Endothelial cell of umbilical vein (primary cell): Measurements from ENCODE around the gene FOXP4. TPM values are rescaled to one million over a fixed set of nuclear protein-coding genes. Genes with fewer than 3 reads are reported as not detected.

Source experiments
- BruUV-seq: library from RNA; stranded (reverse); fragments of 400-500 nt; replicated peaks from 2 replicates; lab custom pipeline; 2021; lab: Mats Ljungman, UMichigan
- CTCF ChIA-PET: fragments of 300-600, 350-600 bp; sonication (Branson Sonifier 250); formaldehyde crosslinking; loops from one replicate; lab custom pipeline; 2021; ENCODE audit warnings: antibody characterized with exemption, inconsistent platforms; lab: Charles Lee
- POLR2A ChIA-PET: fragments of 300-600, 350-600 bp; sonication (Branson Sonifier 250); formaldehyde crosslinking; loops from one replicate; lab custom pipeline; 2021; ENCODE audit warnings: antibody characterized with exemption, inconsistent platforms; lab: Charles Lee
- DNase-seq: peaks from one replicate; pipeline ENCODE4 v3.0.0-alpha.2; 2011; ENCODE audit warnings: low read depth, low spot score
- FAIRE-seq: peaks from 2 replicates; lab custom pipeline; 2011; peaks lifted over from hg19 to GRCh38; lab: Jason Lieb, UNC
- H2AFZ ChIP-seq: 2 replicates; pipeline ENCODE4 v1.6.0; 2012; ENCODE audit warnings: low read depth, low read length, control low read depth, inconsistent platforms
- H3K27ac ChIP-seq: 2 replicates; pipeline ENCODE4 v1.5.1; 2011; ENCODE audit warnings: low read depth, mild to moderate bottlenecking, control low read depth, low read length, moderate library complexity; ENCODE audit not compliant: insufficient read depth
- H3K27me3 ChIP-seq, 2 experiments: 2 replicates each; pipeline versions ENCODE4 v1.6.0 to v1.6.1; 2011; ENCODE audit warnings: low read length in 2 of 2, mixed read lengths in 1 of 2; ENCODE audit not compliant: control insufficient read depth in 2 of 2, insufficient read depth in 2 of 2
- H3K36me3 ChIP-seq, 2 experiments: 2 replicates in 1 of 2; 3 replicates in 1 of 2; pipeline ENCODE4 v1.5.1; 2011; ENCODE audit warnings: low read length in 2 of 2, mild to moderate bottlenecking in 1 of 2, moderate library complexity in 1 of 2; ENCODE audit not compliant: control insufficient read depth in 2 of 2, insufficient read depth in 2 of 2; ENCODE audit errors: extremely low read depth in 1 of 2
- H3K4me1 ChIP-seq: 3 replicates; pipeline ENCODE4 v1.5.1; 2011; ENCODE audit warnings: mild to moderate bottlenecking, low read length; ENCODE audit not compliant: control insufficient read depth, insufficient read depth; ENCODE audit errors: extremely low read depth
- H3K4me2 ChIP-seq: 2 replicates; pipeline ENCODE4 v1.6.1; 2011; ENCODE audit warnings: low read length, control low read depth, mixed read lengths; ENCODE audit not compliant: insufficient read depth
- H3K4me3 ChIP-seq, 3 experiments: fragments of 200-600 bp in 1 of 3; sonication (generic), shearing (Covaris generic) in 1 of 3; replicated peaks in 1 of 3; 2 replicates each; pipeline ENCODE4 v1.5.1; 2011 to 2016; ENCODE audit warnings: control low read depth in 3 of 3, low read length in 3 of 3, mild to moderate bottlenecking in 2 of 3, inconsistent platforms in 1 of 3, low read depth in 1 of 3, moderate library complexity in 1 of 3; ENCODE audit not compliant: insufficient read depth in 1 of 3
- H3K79me2 ChIP-seq: 2 replicates; pipeline ENCODE4 v1.6.0; 2012; ENCODE audit warnings: low read length, inconsistent platforms; ENCODE audit not compliant: control insufficient read depth, insufficient read depth
- H3K9ac ChIP-seq: replicated peaks from 2 replicates; pipeline ENCODE3; 2011; ENCODE audit warnings: low read length, control low read depth; ENCODE audit not compliant: insufficient read depth; ENCODE audit errors: extremely low read depth
- H3K9me1 ChIP-seq: replicated peaks from 3 replicates; pipeline ENCODE4 v1.6.0; 2011; ENCODE audit warnings: mild to moderate bottlenecking, low read length; ENCODE audit not compliant: control insufficient read depth, insufficient read depth; ENCODE audit errors: extremely low read depth
- H3K9me3 ChIP-seq: replicated peaks from 2 replicates; pipeline ENCODE4 v1.5.1; 2012; ENCODE audit warnings: low read length, inconsistent platforms; ENCODE audit not compliant: control insufficient read depth, insufficient read depth
- H4K20me1 ChIP-seq: replicated peaks from 2 replicates; pipeline ENCODE3; 2011; ENCODE audit warnings: mild to moderate bottlenecking, low read length; ENCODE audit not compliant: control insufficient read depth, insufficient read depth; ENCODE audit errors: extremely low read depth
- CTCF ChIP-seq, 2 donors: IDR thresholded peaks; 1 replicate in 1 of 2; 2 replicates in 1 of 2; pipeline ENCODE4 v1.5.1; 2011; ENCODE audit warnings: low read length in 2 of 2, mild to moderate bottlenecking in 2 of 2, moderate library complexity in 2 of 2, control low read depth in 1 of 2, inconsistent platforms in 1 of 2, low read depth in 1 of 2; ENCODE audit not compliant: insufficient read depth in 1 of 2; ENCODE audit errors: extremely low read depth in 1 of 2
- EZH2 ChIP-seq: IDR thresholded peaks from 2 replicates; pipeline ENCODE4 v1.6.1; 2012; ENCODE audit warnings: borderline replicate concordance, low read depth, mild to moderate bottlenecking, moderate library complexity, low read length, inconsistent platforms; ENCODE audit not compliant: severe bottlenecking
- FOS ChIP-seq: IDR thresholded peaks from 2 replicates; pipeline ENCODE4 v1.6.1; 2011; ENCODE audit warnings: mild to moderate bottlenecking, low read length, moderate library complexity, borderline replicate concordance; ENCODE audit not compliant: insufficient read depth
- GATA2 ChIP-seq: IDR thresholded peaks from 2 replicates; pipeline ENCODE4 v1.7.0; 2011; ENCODE audit warnings: low read depth, mild to moderate bottlenecking, moderate library complexity, mixed read lengths, low read length; ENCODE audit not compliant: insufficient read length, insufficient read depth
- JUN ChIP-seq: IDR thresholded peaks from 2 replicates; pipeline ENCODE4 v1.6.1; 2011; ENCODE audit warnings: borderline replicate concordance, low read depth; ENCODE audit not compliant: insufficient read length, insufficient read depth
- MAX ChIP-seq: IDR thresholded peaks from 2 replicates; pipeline ENCODE4 v1.6.1; 2011; ENCODE audit not compliant: insufficient read depth, insufficient read length
- MYC ChIP-seq: IDR thresholded peaks from one replicate; pipeline ENCODE4 v1.6.1; 2011; ENCODE audit warnings: mild to moderate bottlenecking, low read depth, low read length
- POLR2A ChIP-seq: IDR thresholded peaks from 2 replicates; pipeline ENCODE4 v1.6.1; 2012; ENCODE audit warnings: low read depth, mild to moderate bottlenecking, control low read depth, low read length
- POLR2AphosphoS5 ChIP-seq: IDR thresholded peaks from 2 replicates; pipeline ENCODE4 v1.6.1; 2012; ENCODE audit warnings: low read depth, mild to moderate bottlenecking, control low read depth, low read length, moderate library complexity; ENCODE audit not compliant: insufficient read depth
- dilution Hi-C: fragments of 300-500 bp; cut with MboI; formaldehyde crosslinking; loops from one replicate; pipeline ENCODE4 v1.15.0; 2019; ENCODE audit warnings: low sequenced_read_pairs; ENCODE audit not compliant: extremely low pct_ligation_motif_present
- intact Hi-C: fragments of 100-400 bp; cut with micrococcal nuclease; formaldehyde crosslinking; loops from one replicate; pipeline ENCODE4 v1.10.0; 2022
- polyA plus RNA-seq, 4 experiments: library from polyadenylated mRNA; depleted of rRNA in 3 of 4; stranded (reverse) in 3 of 4; unstranded in 1 of 4; fragments of >200 nt; gene quantifications; 2 replicates each; pipeline versions ENCODE4 v1.2.1 to v1.2.3, GENCODE V29; 2011 to 2012; ENCODE audit warnings: missing spikeins in 1 of 4
- total RNA-seq: library from RNA; stranded (reverse); gene quantifications from 2 replicates; pipeline ENCODE4 v1.2.3, GENCODE V29; 2021

The FOXP4 gene
- total and polyA plus RNA-seq, 2 donors (not counting 3 experiments of a cell fraction or from before 2014, with no cell fraction given), result 5.6 to 23.9 TPM

- H3K4me1 ChIP-seq, result peaks cover 29% of the 10 kb centered on the region
- dilution Hi-C loops, result no loop called here
- no peak overlapping the region for H3K9ac ChIP-seq
- no peaks in the 10 kb centered on the region for H3K9me1 ChIP-seq
- no peaks in the 10 kb centered on the region for H4K20me1 ChIP-seq
- no peak overlapping the region for H3K4me3 ChIP-seq
- no peak overlapping the region for H3K4me2 ChIP-seq
- DNase-seq, result no peak
- TF ChIP-seq MYC, result no peak
- TF ChIP-seq GATA2, result no peak
- TF ChIP-seq EZH2, result no peak
- BruUV-seq, result no TSS peak
- no peaks in the 10 kb centered on the region for H3K36me3 ChIP-seq
- POLR2A ChIA-PET, result no interaction called here
- no peak for FAIRE-seq
- CTCF ChIA-PET, result interaction anchor here (1.4 kb wide), 1 partner anchor 28 kb away, joined by 4 read pairs; no protein-coding TSS in a partner anchor
- no peak overlapping the region for H3K27ac ChIP-seq
- no peaks in the 10 kb centered on the region for H3K79me2 ChIP-seq
- H2AFZ ChIP-seq, result no peak overlapping the region
- H3K27me3 ChIP-seq, result peaks cover 0 to 2% of the 10 kb centered on the region in 2 experiments
- H3K9me3 ChIP-seq, result no peaks in the 10 kb centered on the region
- intact Hi-C loops, result no loop called here
Measured at GRCh38 chr6:41630069-41630468, 83.9 kb downstream of the FOXP4 start.

GRCh38 chr6:41630946-41631345, 84.8 kb downstream of the FOXP4 start:
- Histone ChIP-seq H3K9me1 (no peaks in the 10 kb centered on the region), H3K36me3 (no peaks in the 10 kb centered on the region), H3K27ac (no peak overlapping the region), H3K9me3 (no peaks in the 10 kb centered on the region), H2AFZ (no peak overlapping the region), H3K4me2 (no peak overlapping the region), H3K79me2 (no peaks in the 10 kb centered on the region), H3K4me3 (no peak overlapping the region), H3K27me3 (peaks cover 0 to 2% of the 10 kb centered on the region in 2 experiments), H3K4me1 (peaks cover 25% of the 10 kb centered on the region), H3K9ac (no peak overlapping the region), H4K20me1 (no peaks in the 10 kb centered on the region)
- intact Hi-C loops, result no loop called here
- no peak for FAIRE-seq
- no peak for DNase-seq
- TF ChIP-seq MAX (no peak), GATA2 (no peak), EZH2 (no peak), JUN (no peak), FOS (no peak), MYC (no peak), POLR2A (no peak), POLR2AphosphoS5 (no peak), CTCF (IDR thresholded peaks at IDR 0.05; ENCODE audit: extremely low read depth in 1 of 2, insufficient read depth in 1 of 2, low read depth in 1 of 2, low read length in 2 of 2) (no peak)
- POLR2A ChIA-PET, result no interaction called here
- dilution Hi-C loops, result no loop called here
- no TSS peak for BruUV-seq
- CTCF ChIA-PET, result interaction anchor here (1.4 kb wide), 1 partner anchor 29 kb away, joined by 4 read pairs; no protein-coding TSS in a partner anchor
